ENCODE data around the gene CA5A.
"Not testable (repeated sequence)": the region's sequence is repeated elsewhere in the genome, so short reads cannot be mapped to it uniquely, and the experiment has no call there.

Gene CA5A

GRCh38 chr16:87924811-87925670 is 11.3 kb downstream of the CA5A start:
- Histone ChIP-seq H3K9ac (ENCODE audit: low read length) (no peak overlapping the region), H3K4me3 (ENCODE audit: low read length) (no peak overlapping the region), H3K27me3 (ENCODE audit: control insufficient read depth, insufficient read depth, low read length) (no peaks in the 10 kb centered on the region), H3K4me1 (ENCODE audit: control insufficient read depth, insufficient read depth, low read length) (no peaks in the 10 kb centered on the region), H3K36me3 (ENCODE audit: control insufficient read depth, insufficient read depth, low read length) (no peaks in the 10 kb centered on the region), H3K9me3 (ENCODE audit: control insufficient read depth, low read length) (no peaks in the 10 kb centered on the region)

GRCh38 chr16:87924041-87924810 is 12.1 kb downstream of the CA5A start:
- no peaks in the 10 kb centered on the region for H3K9me3 ChIP-seq (ENCODE audit: control insufficient read depth, low read length)
- H3K36me3 ChIP-seq (ENCODE audit: control insufficient read depth, insufficient read depth, low read length), result no peaks in the 10 kb centered on the region
- no peaks in the 10 kb centered on the region for H3K4me1 ChIP-seq (ENCODE audit: control insufficient read depth, insufficient read depth, low read length)
- no peak overlapping the region for H3K4me3 ChIP-seq (ENCODE audit: low read length)
- no peak overlapping the region for H3K9ac ChIP-seq (ENCODE audit: low read length)
- no peaks in the 10 kb centered on the region for H3K27me3 ChIP-seq (ENCODE audit: control insufficient read depth, insufficient read depth, low read length)

DNA sequence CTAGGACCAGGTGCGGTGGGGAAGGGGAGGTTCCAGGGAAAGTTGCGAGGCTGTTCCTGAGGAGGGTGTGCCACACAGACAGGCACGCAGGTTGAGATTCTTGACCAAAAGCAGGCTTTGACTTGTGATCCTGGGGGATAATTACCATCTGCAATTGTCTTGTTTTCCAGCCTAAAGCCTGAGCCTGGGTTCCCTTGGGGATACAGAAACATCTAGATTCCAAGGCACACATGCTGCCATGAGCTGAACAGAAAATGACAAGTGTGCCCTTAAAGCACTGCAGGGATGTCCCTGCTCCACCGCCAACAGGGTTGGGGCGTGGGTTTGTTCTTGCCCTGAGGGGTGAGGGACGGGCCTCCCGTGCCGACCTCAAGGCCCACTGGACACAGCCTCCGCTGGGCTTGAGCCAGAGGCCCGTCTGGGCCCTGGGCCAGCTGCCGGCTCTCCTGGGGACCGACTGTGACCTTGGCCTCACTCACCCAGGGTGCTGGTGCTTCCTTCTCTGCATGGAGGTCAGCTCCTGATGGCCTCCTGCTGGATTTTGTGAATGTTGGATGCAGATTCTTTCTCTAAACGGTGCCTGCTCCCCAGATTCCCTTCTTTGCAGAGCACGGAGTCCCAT is 14.0 kb downstream of the CA5A start:
- H3K27me3 ChIP-seq (ENCODE audit: control insufficient read depth, insufficient read depth, low read length), result no peaks in the 10 kb centered on the region
- H3K36me3 ChIP-seq (ENCODE audit: control insufficient read depth, insufficient read depth, low read length), result no peaks in the 10 kb centered on the region
- H3K4me3 ChIP-seq (ENCODE audit: low read length), result no peak overlapping the region
- no peak overlapping the region for H3K9ac ChIP-seq (ENCODE audit: low read length)
- no peaks in the 10 kb centered on the region for H3K9me3 ChIP-seq (ENCODE audit: control insufficient read depth, low read length)
- H3K4me1 ChIP-seq (ENCODE audit: control insufficient read depth, insufficient read depth, low read length), result no peaks in the 10 kb centered on the region

DNA sequence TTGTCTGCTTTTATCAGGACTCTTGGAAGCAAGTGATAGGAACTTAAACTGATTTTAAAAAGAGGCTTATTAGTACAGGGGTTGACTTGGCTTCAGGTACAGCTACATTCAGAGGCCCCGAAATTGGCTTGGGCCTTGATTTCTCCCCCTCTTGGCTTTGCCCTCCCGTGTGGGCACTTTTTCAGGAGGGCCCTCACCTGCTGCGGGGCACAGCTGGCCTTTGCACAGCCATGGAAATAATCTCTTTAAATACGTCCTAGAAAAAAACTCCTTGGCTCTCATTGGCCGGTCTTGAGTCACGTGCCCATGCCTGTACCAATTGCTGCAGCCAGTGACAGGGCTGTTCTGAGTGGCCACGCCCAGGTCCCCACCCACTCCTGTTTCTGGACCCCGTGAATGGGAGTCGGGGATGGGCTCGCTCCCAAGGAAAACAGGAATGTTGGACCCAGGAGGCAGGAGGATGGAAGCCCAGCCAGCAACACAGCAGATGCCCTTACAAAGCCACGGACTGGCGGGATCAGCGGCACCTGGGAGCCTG is 15.0 kb downstream of the CA5A start:
- no peak overlapping the region for H3K9ac ChIP-seq (ENCODE audit: low read length)
- no peaks in the 10 kb centered on the region for H3K27me3 ChIP-seq (ENCODE audit: control insufficient read depth, insufficient read depth, low read length)
- no peak overlapping the region for H3K4me3 ChIP-seq (ENCODE audit: low read length)
- no peaks in the 10 kb centered on the region for H3K4me1 ChIP-seq (ENCODE audit: control insufficient read depth, insufficient read depth, low read length)
- no peaks in the 10 kb centered on the region for H3K9me3 ChIP-seq (ENCODE audit: control insufficient read depth, low read length)
- H3K36me3 ChIP-seq (ENCODE audit: control insufficient read depth, insufficient read depth, low read length), result no peaks in the 10 kb centered on the region

DNA sequence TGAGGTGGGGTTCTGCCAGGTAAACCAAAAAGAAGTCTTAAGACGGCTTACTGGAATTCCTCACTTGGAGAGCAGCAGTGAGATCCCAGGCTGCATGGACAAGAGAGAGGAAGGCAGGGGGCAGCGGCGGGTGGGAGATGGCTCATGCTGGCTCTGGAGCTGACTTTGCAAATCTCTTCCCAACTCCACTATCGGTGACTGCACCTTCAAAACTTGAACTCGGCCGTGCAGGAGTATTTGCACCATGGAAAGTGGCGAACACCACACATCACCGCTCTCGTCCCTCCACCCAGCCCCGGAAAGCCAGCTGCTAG is 16.7 kb downstream of the CA5A start:
- Histone ChIP-seq H3K27me3 (ENCODE audit: control insufficient read depth, insufficient read depth, low read length) (no peaks in the 10 kb centered on the region), H3K9ac (ENCODE audit: low read length) (no peak overlapping the region), H3K9me3 (ENCODE audit: control insufficient read depth, low read length) (no peaks in the 10 kb centered on the region), H3K36me3 (ENCODE audit: control insufficient read depth, insufficient read depth, low read length) (no peaks in the 10 kb centered on the region), H3K4me3 (ENCODE audit: low read length) (no peak overlapping the region), H3K4me1 (ENCODE audit: control insufficient read depth, insufficient read depth, low read length) (no peaks in the 10 kb centered on the region)

DNA sequence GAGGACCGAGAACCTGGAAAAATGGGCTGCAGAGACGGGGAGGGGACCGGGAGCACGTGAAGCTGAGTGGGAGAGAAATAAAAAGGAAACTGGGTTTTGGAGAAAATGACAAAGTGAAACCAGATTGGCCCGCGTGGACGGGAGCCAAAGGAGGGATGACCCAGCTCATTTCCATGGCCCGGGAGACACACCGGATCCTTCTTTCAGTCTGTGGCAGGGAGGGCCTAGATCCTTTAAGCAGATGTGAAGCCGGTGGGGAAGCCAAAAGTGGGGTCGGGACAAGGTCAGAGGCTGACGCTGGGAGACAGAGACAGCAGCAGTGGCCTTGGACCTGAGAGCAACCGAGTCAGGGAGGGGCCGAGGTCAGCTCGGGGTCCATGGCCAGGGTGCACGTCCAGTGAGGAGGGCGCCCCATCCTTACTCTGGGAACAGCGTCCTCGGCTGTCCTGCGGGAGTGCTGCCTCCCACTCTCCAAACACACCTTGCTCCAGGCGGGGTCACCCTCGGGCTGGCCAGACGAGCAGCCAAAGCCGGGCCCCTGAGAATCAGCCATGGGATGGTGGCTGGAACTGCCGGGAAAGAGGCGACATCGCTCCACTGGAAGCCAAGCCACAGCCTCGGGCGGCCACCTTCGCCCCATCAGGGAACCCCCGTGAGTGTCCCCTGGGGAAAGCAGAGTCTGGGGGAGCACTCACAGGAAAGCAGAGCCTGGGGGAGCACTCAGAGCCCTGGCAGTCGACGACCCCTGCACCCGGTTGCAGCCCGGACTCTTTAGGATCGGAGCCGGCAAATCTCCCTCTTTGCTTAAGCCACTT is 17.3 kb downstream of the CA5A start:
- Histone ChIP-seq H3K9me3 (ENCODE audit: control insufficient read depth, low read length) (no peaks in the 10 kb centered on the region), H3K9ac (ENCODE audit: low read length) (no peak overlapping the region), H3K27me3 (ENCODE audit: control insufficient read depth, insufficient read depth, low read length) (no peaks in the 10 kb centered on the region), H3K4me3 (ENCODE audit: low read length) (no peak overlapping the region), H3K4me1 (ENCODE audit: control insufficient read depth, insufficient read depth, low read length) (no peaks in the 10 kb centered on the region), H3K36me3 (ENCODE audit: control insufficient read depth, insufficient read depth, low read length) (no peaks in the 10 kb centered on the region)

GRCh38 chr16:87918338-87918737 is 18.0 kb downstream of the CA5A start:
- no peaks in the 10 kb centered on the region for H3K36me3 ChIP-seq (ENCODE audit: control insufficient read depth, insufficient read depth, low read length)
- H3K27me3 ChIP-seq (ENCODE audit: control insufficient read depth, insufficient read depth, low read length), result no peaks in the 10 kb centered on the region
- no peak overlapping the region for H3K4me3 ChIP-seq (ENCODE audit: low read length)
- H3K4me1 ChIP-seq (ENCODE audit: control insufficient read depth, insufficient read depth, low read length), result no peaks in the 10 kb centered on the region
- H3K9ac ChIP-seq (ENCODE audit: low read length), result no peak overlapping the region
- H3K9me3 ChIP-seq (ENCODE audit: control insufficient read depth, low read length), result no peaks in the 10 kb centered on the region

DNA sequence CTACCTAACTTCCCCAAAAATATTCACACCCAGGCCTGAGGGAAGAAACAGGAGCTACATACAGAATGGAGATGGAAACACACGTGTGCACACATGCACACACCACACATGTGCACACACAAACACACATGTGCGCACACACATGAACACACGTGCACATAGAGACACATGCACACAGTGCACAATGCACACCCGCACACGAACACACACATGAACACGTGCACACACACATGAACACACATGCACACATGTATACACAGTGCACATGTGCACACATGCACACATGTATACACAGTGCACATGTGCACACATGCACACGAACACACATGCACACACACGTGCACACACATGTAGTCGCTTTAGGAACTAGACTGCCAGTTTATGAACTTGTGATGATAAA is 18.8 kb downstream of the CA5A start:
- Histone ChIP-seq H3K9ac (ENCODE audit: low read length) (no peak overlapping the region), H3K27me3 (ENCODE audit: control insufficient read depth, insufficient read depth, low read length) (no peaks in the 10 kb centered on the region), H3K36me3 (ENCODE audit: control insufficient read depth, insufficient read depth, low read length) (no peaks in the 10 kb centered on the region), H3K4me1 (ENCODE audit: control insufficient read depth, insufficient read depth, low read length) (no peaks in the 10 kb centered on the region), H3K4me3 (ENCODE audit: low read length) (no peak overlapping the region), H3K9me3 (ENCODE audit: control insufficient read depth, low read length) (no peaks in the 10 kb centered on the region)

- Histone ChIP-seq H3K36me3 (ENCODE audit: control insufficient read depth, insufficient read depth, low read length) (no peaks in the 10 kb centered on the region), H3K9ac (ENCODE audit: low read length) (no peak overlapping the region), H3K9me3 (ENCODE audit: control insufficient read depth, low read length) (no peaks in the 10 kb centered on the region), H3K27me3 (ENCODE audit: control insufficient read depth, insufficient read depth, low read length) (no peaks in the 10 kb centered on the region), H3K4me3 (ENCODE audit: low read length) (no peak overlapping the region), H3K4me1 (ENCODE audit: control insufficient read depth, insufficient read depth, low read length) (no peaks in the 10 kb centered on the region)
These were observed 21.5 kb downstream of the CA5A start for GRCh38 chr16:87914812-87915211.

DNA sequence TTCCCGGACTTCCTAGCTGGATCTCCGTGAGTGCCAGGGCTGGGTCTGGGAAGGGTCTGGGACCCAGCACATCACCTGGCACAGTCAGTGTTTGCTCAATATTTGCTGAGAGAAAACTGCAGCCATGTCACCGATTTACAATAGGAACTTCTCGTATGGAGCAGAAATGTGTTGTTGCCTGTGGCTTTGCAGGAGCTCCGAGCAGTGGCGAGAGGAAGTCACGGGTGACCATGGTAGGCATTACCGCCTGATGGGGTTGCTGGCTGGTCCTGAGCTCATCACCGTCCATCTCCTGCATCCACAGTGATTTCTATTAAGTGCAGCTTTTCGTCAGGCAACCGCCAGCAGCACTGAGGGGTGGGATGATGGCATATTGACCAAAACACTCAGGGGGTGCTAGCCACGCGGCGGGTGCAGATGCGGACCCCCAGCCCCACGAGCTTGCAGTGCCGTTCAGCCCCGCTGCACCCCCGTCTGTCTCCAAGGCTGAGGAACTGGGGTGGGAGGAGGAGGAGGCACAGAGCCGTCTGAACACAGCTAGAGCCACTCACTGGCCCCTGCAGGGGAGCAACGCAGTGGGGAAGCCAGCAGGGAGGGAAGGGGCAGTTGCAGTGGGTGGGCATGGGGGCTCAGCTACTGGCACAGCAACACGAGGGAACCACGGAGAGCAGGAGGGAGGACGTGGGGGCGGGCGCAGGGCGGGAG is 22.2 kb downstream of the CA5A start:
- H3K4me1 ChIP-seq (ENCODE audit: control insufficient read depth, insufficient read depth, low read length); H3K9me3 ChIP-seq (ENCODE audit: control insufficient read depth, low read length); H3K27me3 ChIP-seq (ENCODE audit: control insufficient read depth, insufficient read depth, low read length); H3K36me3 ChIP-seq (ENCODE audit: control insufficient read depth, insufficient read depth, low read length); H3K9ac ChIP-seq (ENCODE audit: low read length); H3K4me3 ChIP-seq (ENCODE audit: low read length): not testable (repeated sequence)

DNA sequence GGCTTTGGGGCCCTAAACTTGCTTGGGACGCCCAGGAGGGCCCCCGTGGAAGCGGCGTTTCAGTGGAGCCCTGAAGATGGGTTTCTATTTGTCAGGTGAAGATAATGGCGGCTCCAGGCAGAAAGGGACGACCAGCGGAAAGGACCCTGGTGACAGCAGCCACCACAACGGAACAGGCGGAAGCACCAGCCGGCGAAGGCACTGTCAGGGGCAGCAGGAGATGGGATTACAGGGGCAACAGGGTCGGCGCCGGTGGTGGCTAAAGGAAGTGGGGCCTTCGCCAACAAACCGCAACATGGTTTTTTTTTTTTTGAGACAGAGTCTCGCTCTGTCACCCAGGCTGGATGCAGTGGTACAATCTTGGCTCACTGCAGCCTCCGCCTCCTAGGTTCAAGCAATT is 23.6 kb downstream of the CA5A start:
- not testable (repeated sequence) for H3K4me3 ChIP-seq (ENCODE audit: low read length); H3K9ac ChIP-seq (ENCODE audit: low read length); H3K27me3 ChIP-seq (ENCODE audit: control insufficient read depth, insufficient read depth, low read length); H3K9me3 ChIP-seq (ENCODE audit: control insufficient read depth, low read length); H3K4me1 ChIP-seq (ENCODE audit: control insufficient read depth, insufficient read depth, low read length); H3K36me3 ChIP-seq (ENCODE audit: control insufficient read depth, insufficient read depth, low read length)

Measured in mucosa of stomach (tissue), 1 donor.